ENCODE results near the gene RBM43. TPM values are rescaled to one million over a fixed set of nuclear protein-coding genes. Genes with fewer than 3 reads are reported as not detected.

The RBM43 gene
- polyA plus RNA-seq, 1 donor (not counting 4 experiments of a cell fraction or from before 2014, with no cell fraction given): 2.7 TPM

DNA sequence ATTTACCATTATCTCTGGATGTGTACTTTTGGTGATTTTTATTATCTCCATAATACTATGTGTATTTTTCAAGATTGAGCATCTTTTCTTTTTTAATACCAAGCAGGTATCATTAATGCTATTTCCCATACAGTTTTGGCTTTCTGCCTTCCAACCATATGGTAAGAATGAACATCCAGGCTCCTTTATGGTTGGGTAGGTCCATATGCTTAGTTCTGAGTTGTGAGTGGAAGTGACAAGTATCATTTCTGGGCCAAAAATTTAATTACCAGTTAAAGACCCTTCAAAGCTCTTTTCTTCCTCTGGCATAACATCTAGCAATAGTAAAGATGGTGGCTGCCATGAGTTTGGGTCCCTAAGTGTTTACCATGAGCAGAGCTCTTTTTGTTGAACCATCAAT, 4.3 kb upstream of the RBM43 start:
- no peak for TF ChIP-seq EZH2 (IDR thresholded peaks at IDR 0.05; ENCODE audit: low read length)

GRCh38 chr2:151264157-151264825, 2.6 kb upstream of the RBM43 start:
- dilution Hi-C loops (cut with MboI; ENCODE audit: extremely low pct_ligation_motif_present, low sequenced_read_pairs): no loop called here
- Histone ChIP-seq H3K9me3 (ENCODE audit: control insufficient read depth, low read depth, low read length) (no peaks in the 10 kb centered on the region), H3K9me1 (ENCODE audit: control insufficient read depth, extremely low read depth, insufficient read depth, low read length) (no peaks in the 10 kb centered on the region), H3K79me2 (ENCODE audit: control insufficient read depth, insufficient read depth, low read length) (no peaks in the 10 kb centered on the region), H3K9ac (ENCODE audit: control insufficient read depth, extremely low read depth, insufficient read depth, low read length) (no peak overlapping the region), H4K20me1 (ENCODE audit: control insufficient read depth, extremely low read depth, insufficient read depth, low read length) (no peaks in the 10 kb centered on the region), H3K27ac (ENCODE audit: control insufficient read depth, insufficient read depth, low read length) (no peak overlapping the region), H3K4me1 (ENCODE audit: control insufficient read depth, extremely low read depth, insufficient read depth, low read length) (peaks cover 15% of the 10 kb centered on the region), H3K36me3 (ENCODE audit: control insufficient read depth in 2 of 2, extremely low read depth in 1 of 2, insufficient read depth in 2 of 2, low read length in 2 of 2) (no peaks in the 10 kb centered on the region), H3K27me3 (ENCODE audit: control insufficient read depth, extremely low read depth, insufficient read depth, low read length) (no peaks in the 10 kb centered on the region), H3K4me2 (ENCODE audit: control insufficient read depth, extremely low read depth, insufficient read depth, low read depth, low read length) (no peak overlapping the region), H3K4me3 (ENCODE audit: control insufficient read depth in 2 of 3, extremely low read depth in 1 of 3, insufficient read depth in 2 of 3, low read depth in 1 of 3, low read length in 3 of 3) (no peak overlapping the region), H2AFZ (ENCODE audit: control insufficient read depth, low read length) (no peak overlapping the region)
- TF ChIP-seq EZH2 (IDR thresholded peaks at IDR 0.05; ENCODE audit: low read length): no peak
- TF ChIP-seq, protein P1, sequence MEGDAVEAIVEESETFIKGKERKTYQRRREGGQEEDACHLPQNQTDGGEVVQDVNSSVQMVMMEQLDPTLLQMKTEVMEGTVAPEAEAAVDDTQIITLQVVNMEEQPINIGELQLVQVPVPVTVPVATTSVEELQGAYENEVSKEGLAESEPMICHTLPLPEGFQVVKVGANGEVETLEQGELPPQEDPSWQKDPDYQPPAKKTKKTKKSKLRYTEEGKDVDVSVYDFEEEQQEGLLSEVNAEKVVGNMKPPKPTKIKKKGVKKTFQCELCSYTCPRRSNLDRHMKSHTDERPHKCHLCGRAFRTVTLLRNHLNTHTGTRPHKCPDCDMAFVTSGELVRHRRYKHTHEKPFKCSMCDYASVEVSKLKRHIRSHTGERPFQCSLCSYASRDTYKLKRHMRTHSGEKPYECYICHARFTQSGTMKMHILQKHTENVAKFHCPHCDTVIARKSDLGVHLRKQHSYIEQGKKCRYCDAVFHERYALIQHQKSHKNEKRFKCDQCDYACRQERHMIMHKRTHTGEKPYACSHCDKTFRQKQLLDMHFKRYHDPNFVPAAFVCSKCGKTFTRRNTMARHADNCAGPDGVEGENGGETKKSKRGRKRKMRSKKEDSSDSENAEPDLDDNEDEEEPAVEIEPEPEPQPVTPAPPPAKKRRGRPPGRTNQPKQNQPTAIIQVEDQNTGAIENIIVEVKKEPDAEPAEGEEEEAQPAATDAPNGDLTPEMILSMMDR (optimal IDR thresholded peaks at IDR 0.05 in 1 of 3, IDR thresholded peaks at IDR 0.05 in 1 of 3, conservative IDR thresholded peaks at IDR 0.05 in 1 of 3; ENCODE audit: extremely low read depth in 1 of 3, insufficient read depth in 2 of 3, low read length in 3 of 3): no peak
- DNase-seq (ENCODE audit: low read depth, low spot score) (no peak), FAIRE-seq (no peak)

More for the DNA sequence above, 4.3 kb upstream of the RBM43 start:
- no peaks in the 10 kb centered on the region for H4K20me1 ChIP-seq (ENCODE audit: control insufficient read depth, extremely low read depth, insufficient read depth, low read length)
- H3K9me3 ChIP-seq (ENCODE audit: control insufficient read depth, low read depth, low read length): no peaks in the 10 kb centered on the region
- no peak overlapping the region for H3K4me2 ChIP-seq (ENCODE audit: control insufficient read depth, extremely low read depth, insufficient read depth, low read depth, low read length)
- H3K9ac ChIP-seq (ENCODE audit: control insufficient read depth, extremely low read depth, insufficient read depth, low read length): no peak overlapping the region
- no peaks in the 10 kb centered on the region for H3K79me2 ChIP-seq (ENCODE audit: control insufficient read depth, insufficient read depth, low read length)
- no peaks in the 10 kb centered on the region for H3K9me1 ChIP-seq (ENCODE audit: control insufficient read depth, extremely low read depth, insufficient read depth, low read length)
- no peak for FAIRE-seq
- no peak overlapping the region for H3K4me3 ChIP-seq (ENCODE audit: control insufficient read depth in 2 of 3, extremely low read depth in 1 of 3, insufficient read depth in 2 of 3, low read depth in 1 of 3, low read length in 3 of 3)
- H3K27ac ChIP-seq (ENCODE audit: control insufficient read depth, insufficient read depth, low read length): no peak overlapping the region
- no peak for DNase-seq (ENCODE audit: low read depth, low spot score)
- no peaks in the 10 kb centered on the region for H3K36me3 ChIP-seq (ENCODE audit: control insufficient read depth in 2 of 2, extremely low read depth in 1 of 2, insufficient read depth in 2 of 2, low read length in 2 of 2)
- no peaks in the 10 kb centered on the region for H3K27me3 ChIP-seq (ENCODE audit: control insufficient read depth, extremely low read depth, insufficient read depth, low read length)
- H3K4me1 ChIP-seq (ENCODE audit: control insufficient read depth, extremely low read depth, insufficient read depth, low read length): peaks cover 7% of the 10 kb centered on the region
- no peak overlapping the region for H2AFZ ChIP-seq (ENCODE audit: control insufficient read depth, low read length)
- dilution Hi-C loops (cut with MboI; ENCODE audit: extremely low pct_ligation_motif_present, low sequenced_read_pairs): no loop called here

- Histone ChIP-seq H3K79me2 (ENCODE audit: control insufficient read depth, insufficient read depth, low read length) (no peaks in the 10 kb centered on the region), H3K9me1 (ENCODE audit: control insufficient read depth, extremely low read depth, insufficient read depth, low read length) (no peaks in the 10 kb centered on the region), H2AFZ (ENCODE audit: control insufficient read depth, low read length) (no peak overlapping the region), H3K27ac (ENCODE audit: control insufficient read depth, insufficient read depth, low read length) (no peak overlapping the region), H3K4me2 (ENCODE audit: control insufficient read depth, extremely low read depth, insufficient read depth, low read depth, low read length) (no peak overlapping the region), H3K36me3 (ENCODE audit: control insufficient read depth in 2 of 2, extremely low read depth in 1 of 2, insufficient read depth in 2 of 2, low read length in 2 of 2) (no peaks in the 10 kb centered on the region), H3K4me1 (ENCODE audit: control insufficient read depth, extremely low read depth, insufficient read depth, low read length) (peaks cover 21% of the 10 kb centered on the region), H3K9ac (ENCODE audit: control insufficient read depth, extremely low read depth, insufficient read depth, low read length) (no peak overlapping the region), H3K27me3 (ENCODE audit: control insufficient read depth, extremely low read depth, insufficient read depth, low read length) (no peaks in the 10 kb centered on the region), H4K20me1 (ENCODE audit: control insufficient read depth, extremely low read depth, insufficient read depth, low read length) (no peaks in the 10 kb centered on the region), H3K4me3 (ENCODE audit: control insufficient read depth in 2 of 3, extremely low read depth in 1 of 3, insufficient read depth in 2 of 3, low read depth in 1 of 3, low read length in 3 of 3) (no peak overlapping the region), H3K9me3 (ENCODE audit: control insufficient read depth, low read depth, low read length) (no peaks in the 10 kb centered on the region)
- TF ChIP-seq EZH2 (IDR thresholded peaks at IDR 0.05; ENCODE audit: low read length): no peak
- TF ChIP-seq, protein P1 (optimal IDR thresholded peaks at IDR 0.05 in 1 of 3, IDR thresholded peaks at IDR 0.05 in 1 of 3, conservative IDR thresholded peaks at IDR 0.05 in 1 of 3; ENCODE audit: extremely low read depth in 1 of 3, insufficient read depth in 2 of 3, low read length in 3 of 3): no peak
- dilution Hi-C loops (cut with MboI; ENCODE audit: extremely low pct_ligation_motif_present, low sequenced_read_pairs): no loop called here
- DNase-seq (ENCODE audit: low read depth, low spot score) (no peak), FAIRE-seq (no peak)
Observed at GRCh38 chr2:151262629-151263028, 966 bp upstream of the RBM43 start.
